Posterior cingulate gyrus (tissue), 11 donors: Measurements from ENCODE around the gene SCYL1.
A peak's percentile ranks its signal among the peaks of the same experiment; 100 is the strongest.

ENCODE experiments used
- DNase-seq, 10 donors: peaks; one replicate each; pipeline versions ENCODE4 v3.0.0 to v3.0.0-alpha.2; 2020 to 2021; ENCODE audit warnings: mixed read lengths in 3 of 10
- intact Hi-C: fragments of 100-400 bp; cut with DNase I; formaldehyde crosslinking; loops from one replicate; pipeline ENCODE4 v1.15.1; 2023

The SCYL1 gene

DNA sequence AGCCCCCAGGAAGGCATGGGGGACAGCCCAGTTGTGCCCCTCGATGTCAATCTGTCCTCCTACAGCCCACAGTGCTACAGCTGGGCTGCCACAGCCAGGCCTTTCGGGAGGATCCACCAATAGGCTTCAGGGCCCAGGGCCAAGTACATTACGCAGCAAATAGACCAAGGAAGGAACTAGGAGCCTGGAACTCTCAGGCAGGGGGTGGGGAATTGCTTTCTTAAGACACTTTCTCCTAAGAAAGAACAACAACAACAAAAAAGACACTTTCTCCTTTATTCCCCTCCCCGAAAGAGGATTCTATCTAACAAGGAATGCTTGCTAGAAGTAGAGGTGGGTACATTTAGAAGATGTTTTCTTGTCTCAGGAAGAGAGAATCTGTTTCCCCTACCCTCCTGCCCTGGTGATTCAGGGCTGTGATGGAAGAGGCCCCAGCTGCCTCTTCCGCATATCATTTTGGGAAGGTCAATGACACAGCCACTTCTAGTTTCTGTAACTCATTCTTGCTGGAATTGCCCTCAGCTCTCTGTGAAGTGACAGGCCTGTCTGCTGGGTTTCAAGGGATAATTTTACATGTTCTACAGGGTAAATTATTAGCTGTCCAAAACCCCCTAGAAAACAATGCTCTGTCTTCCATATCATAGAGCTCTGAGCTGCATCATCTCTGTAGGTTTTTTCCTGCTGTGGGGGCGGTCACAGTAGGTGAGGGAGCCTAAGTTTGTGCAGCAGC lies 32.1 kb upstream of the SCYL1 start:
- intact Hi-C loops = no loop called here

DNA sequence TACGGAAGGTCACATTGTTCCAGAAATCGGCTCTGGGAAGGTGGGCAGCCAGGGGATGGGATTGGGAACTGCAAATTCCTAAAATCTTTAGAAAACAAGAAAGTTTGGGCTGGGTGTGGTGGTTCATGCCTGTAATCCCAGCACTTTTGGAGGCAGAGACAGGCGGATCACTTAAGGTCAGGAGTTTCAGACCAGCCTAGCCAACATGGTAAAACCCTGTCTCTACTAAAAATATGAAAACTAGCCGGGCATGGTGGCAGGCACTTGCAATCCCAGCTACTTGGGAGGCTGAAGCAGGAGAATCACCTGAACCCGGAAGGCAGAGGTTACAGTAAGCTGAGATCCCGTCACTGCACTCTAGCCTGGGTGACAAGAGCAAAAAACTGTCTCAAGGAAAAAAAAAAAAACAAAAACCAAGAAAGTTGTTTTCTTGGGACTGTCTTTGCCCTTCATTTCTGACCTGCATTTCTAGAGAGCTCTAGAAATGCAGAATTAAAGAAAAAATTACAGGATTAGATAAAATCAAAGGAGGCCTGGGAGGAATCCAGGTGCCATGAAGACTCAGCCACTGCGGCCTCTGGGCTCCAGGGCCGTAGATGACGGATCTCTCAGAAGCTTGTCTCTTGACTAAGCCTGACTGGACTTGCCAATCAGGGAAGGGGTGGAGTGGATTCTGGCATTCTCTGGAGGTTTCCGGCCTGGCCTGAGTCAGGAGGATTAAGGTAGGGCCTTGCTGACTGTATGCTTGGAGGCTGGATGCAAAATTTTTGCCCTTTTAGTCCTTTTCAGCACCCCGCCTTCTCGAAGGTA lies 31.3 kb upstream of the SCYL1 start:
- peak in 4 of 10 donors; percentile 48 to 87 (median 61) for DNase-seq

More for the DNA sequence above, 32.1 kb upstream of the SCYL1 start:
- DNase-seq = peak in 8 of 10 donors; percentile 53 to 94 (median 72)

DNA sequence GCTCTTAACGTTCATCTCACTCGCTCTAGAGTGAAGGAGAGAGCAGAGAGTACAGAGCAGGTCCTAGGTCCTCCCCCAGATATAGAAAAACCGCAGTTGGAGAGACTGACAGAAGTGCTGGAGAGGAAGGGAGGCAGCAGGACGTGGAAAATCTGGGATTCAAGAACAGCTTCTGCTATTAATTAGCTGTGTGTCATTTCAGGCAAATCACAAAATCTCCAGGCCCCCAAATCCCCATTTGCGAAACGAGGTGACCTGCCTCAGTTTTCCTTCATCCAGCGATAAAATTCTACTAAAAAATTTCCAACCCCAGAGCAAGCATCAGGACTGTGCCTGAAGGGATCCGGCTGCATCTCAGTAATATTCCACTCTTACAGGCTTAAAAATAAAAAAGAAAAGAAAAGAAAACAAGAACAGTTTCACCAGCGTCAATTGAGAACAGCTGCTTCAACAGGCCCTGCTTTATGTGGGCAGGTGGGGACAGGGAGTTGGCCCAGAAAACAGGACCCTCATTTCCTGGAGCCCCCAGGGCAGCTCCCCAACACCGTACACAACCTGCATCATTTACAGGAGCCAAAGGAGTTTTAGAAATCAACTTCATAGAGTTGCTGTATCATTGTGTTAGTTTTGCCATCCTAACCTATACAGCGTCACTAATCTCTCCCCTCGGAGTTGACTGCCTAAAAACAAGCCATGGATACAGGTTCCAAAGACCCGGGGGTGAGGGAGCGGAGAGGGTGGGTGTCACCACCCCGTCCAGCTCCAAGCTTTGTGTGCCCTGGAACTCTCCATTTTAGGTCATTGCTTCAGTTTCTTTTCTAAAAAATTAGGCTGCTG lies 28.4 kb upstream of the SCYL1 start:
- intact Hi-C loops = loop anchor here (1.0 to 2.0 kb wide), 2 partner anchors 18 to 74 kb away; partner anchors contain the start of gene NEAT1

More for the DNA sequence above, 31.3 kb upstream of the SCYL1 start:
- intact Hi-C loops = no loop called here

DNA sequence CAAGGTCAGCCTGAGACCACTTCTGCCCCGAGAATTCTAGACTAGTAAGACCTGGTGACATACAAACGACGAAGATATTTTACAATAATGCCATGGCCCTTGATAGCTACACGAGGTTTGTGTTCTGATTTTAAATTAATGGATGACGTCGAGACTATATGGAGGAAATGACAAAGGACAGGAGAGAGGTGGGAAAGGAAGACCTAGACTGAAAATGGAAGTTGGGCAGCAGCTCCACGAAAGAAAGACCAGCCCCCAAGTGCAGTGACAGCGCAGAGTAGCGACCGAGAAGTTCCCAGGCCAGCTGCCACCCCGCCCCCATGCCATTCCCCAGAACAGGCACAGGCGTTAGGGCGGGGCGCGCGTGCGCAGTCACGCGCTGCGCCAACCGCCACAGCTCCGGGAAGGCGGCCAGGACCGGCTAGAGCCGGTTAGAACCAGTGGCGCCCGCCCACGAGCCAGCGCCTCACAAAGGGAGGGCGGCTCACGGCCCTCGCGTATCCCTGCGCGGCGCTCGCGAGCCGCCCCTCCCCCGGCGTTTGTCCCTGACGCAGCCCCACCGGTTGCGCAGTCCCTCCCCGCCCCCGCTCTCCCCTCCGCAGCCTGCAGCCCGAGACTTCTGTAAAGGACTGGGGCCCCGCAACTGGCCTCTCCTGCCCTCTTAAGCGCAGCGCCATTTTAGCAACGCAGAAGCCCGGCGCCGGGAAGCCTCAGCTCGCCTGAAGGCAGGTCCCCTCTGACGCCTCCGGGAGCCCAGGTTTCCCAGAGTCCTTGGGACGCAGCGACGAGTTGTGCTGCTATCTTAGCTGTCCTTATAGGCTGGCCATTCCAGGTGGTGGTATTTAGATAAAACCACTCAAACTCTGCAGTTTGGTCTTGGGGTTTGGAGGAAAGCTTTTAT lies 27.5 kb upstream of the SCYL1 start:
- intact Hi-C loops = loop anchor here (1.0 to 2.0 kb wide), 2 partner anchors 19 to 75 kb away; partner anchors contain the start of gene NEAT1
- peak; percentile 94 to 99 (median 97) for DNase-seq

More for the DNA sequence above, 28.4 kb upstream of the SCYL1 start:
- DNase-seq = peak in 3 of 10 donors; percentile 60 to 69 (median 67)

DNA sequence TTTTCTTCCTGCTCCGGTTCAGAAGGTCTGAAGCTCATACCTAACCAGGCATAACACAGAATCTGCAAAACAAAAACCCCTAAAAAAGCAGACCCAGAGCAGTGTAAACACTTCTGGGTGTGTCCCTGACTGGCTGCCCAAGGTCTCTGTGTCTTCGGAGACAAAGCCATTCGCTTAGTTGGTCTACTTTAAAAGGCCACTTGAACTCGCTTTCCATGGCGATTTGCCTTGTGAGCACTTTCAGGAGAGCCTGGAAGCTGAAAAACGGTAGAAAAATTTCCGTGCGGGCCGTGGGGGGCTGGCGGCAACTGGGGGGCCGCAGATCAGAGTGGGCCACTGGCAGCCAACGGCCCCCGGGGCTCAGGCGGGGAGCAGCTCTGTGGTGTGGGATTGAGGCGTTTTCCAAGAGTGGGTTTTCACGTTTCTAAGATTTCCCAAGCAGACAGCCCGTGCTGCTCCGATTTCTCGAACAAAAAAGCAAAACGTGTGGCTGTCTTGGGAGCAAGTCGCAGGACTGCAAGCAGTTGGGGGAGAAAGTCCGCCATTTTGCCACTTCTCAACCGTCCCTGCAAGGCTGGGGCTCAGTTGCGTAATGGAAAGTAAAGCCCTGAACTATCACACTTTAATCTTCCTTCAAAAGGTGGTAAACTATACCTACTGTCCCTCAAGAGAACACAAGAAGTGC lies 26.7 kb upstream of the SCYL1 start:
- intact Hi-C loops = no loop called here
- peak in 5 of 10 donors; percentile 46 to 85 (median 64) for DNase-seq

DNA sequence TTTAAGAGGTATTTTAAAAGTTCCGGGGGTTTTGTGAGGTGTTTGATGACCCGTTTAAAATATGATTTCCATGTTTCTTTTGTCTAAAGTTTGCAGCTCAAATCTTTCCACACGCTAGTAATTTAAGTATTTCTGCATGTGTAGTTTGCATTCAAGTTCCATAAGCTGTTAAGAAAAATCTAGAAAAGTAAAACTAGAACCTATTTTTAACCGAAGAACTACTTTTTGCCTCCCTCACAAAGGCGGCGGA lies 26.2 kb upstream of the SCYL1 start:
- DNase-seq = no peak
- intact Hi-C loops = no loop called here

DNA sequence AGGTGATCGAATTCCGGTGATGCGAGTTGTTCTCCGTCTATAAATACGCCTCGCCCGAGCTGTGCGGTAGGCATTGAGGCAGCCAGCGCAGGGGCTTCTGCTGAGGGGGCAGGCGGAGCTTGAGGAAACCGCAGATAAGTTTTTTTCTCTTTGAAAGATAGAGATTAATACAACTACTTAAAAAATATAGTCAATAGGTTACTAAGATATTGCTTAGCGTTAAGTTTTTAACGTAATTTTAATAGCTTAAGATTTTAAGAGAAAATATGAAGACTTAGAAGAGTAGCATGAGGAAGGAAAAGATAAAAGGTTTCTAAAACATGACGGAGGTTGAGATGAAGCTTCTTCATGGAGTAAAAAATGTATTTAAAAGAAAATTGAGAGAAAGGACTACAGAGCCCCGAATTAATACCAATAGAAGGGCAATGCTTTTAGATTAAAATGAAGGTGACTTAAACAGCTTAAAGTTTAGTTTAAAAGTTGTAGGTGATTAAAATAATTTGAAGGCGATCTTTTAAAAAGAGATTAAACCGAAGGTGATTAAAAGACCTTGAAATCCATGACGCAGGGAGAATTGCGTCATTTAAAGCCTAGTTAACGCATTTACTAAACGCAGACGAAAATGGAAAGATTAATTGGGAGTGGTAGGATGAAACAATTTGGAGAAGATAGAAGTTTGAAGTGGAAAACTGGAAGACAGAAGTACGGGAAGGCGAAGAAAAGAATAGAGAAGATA lies 25.7 kb upstream of the SCYL1 start, which contains the start of gene MALAT1:
Gene MALAT1 (plus strand): TSS at position 69 of the 736 bp plus-strand sequence.
- DNase-seq = peak; percentile 90 to 98 (median 94)
- intact Hi-C loops = no loop called here

DNA sequence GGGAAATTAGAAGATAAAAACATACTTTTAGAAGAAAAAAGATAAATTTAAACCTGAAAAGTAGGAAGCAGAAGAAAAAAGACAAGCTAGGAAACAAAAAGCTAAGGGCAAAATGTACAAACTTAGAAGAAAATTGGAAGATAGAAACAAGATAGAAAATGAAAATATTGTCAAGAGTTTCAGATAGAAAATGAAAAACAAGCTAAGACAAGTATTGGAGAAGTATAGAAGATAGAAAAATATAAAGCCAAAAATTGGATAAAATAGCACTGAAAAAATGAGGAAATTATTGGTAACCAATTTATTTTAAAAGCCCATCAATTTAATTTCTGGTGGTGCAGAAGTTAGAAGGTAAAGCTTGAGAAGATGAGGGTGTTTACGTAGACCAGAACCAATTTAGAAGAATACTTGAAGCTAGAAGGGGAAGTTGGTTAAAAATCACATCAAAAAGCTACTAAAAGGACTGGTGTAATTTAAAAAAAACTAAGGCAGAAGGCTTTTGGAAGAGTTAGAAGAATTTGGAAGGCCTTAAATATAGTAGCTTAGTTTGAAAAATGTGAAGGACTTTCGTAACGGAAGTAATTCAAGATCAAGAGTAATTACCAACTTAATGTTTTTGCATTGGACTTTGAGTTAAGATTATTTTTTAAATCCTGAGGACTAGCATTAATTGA lies 25.0 kb upstream of the SCYL1 start:
- no peak for DNase-seq
- intact Hi-C loops = no loop called here

DNA sequence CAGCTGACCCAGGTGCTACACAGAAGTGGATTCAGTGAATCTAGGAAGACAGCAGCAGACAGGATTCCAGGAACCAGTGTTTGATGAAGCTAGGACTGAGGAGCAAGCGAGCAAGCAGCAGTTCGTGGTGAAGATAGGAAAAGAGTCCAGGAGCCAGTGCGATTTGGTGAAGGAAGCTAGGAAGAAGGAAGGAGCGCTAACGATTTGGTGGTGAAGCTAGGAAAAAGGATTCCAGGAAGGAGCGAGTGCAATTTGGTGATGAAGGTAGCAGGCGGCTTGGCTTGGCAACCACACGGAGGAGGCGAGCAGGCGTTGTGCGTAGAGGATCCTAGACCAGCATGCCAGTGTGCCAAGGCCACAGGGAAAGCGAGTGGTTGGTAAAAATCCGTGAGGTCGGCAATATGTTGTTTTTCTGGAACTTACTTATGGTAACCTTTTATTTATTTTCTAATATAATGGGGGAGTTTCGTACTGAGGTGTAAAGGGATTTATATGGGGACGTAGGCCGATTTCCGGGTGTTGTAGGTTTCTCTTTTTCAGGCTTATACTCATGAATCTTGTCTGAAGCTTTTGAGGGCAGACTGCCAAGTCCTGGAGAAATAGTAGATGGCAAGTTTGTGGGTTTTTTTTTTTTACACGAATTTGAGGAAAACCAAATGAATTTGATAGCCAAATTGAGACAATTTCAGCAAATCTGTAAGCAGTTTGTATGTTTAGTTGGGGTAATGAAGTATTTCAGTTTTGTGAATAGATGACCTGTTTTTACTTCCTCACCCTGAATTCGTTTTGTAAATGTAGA lies 24.3 kb upstream of the SCYL1 start:
- DNase-seq = peak in 3 of 10 donors; percentile 59 to 82 (median 79)
- intact Hi-C loops = no loop called here

DNA sequence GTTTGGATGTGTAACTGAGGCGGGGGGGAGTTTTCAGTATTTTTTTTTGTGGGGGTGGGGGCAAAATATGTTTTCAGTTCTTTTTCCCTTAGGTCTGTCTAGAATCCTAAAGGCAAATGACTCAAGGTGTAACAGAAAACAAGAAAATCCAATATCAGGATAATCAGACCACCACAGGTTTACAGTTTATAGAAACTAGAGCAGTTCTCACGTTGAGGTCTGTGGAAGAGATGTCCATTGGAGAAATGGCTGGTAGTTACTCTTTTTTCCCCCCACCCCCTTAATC lies 23.8 kb upstream of the SCYL1 start:
- no peak for DNase-seq
- intact Hi-C loops = no loop called here

DNA sequence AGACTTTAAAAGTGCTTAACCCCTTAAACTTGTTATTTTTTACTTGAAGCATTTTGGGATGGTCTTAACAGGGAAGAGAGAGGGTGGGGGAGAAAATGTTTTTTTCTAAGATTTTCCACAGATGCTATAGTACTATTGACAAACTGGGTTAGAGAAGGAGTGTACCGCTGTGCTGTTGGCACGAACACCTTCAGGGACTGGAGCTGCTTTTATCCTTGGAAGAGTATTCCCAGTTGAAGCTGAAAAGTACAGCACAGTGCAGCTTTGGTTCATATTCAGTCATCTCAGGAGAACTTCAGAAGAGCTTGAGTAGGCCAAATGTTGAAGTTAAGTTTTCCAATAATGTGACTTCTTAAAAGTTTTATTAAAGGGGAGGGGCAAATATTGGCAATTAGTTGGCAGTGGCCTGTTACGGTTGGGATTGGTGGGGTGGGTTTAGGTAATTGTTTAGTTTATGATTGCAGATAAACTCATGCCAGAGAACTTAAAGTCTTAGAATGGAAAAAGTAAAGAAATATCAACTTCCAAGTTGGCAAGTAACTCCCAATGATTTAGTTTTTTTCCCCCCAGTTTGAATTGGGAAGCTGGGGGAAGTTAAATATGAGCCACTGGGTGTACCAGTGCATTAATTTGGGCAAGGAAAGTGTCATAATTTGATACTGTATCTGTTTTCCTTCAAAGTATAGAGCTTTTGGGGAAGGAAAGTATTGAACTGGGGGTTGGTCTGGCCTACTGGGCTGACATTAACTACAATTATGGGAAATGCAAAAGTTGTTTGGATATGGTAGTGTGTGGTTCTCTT lies 23.2 kb upstream of the SCYL1 start:
- peak in 2 of 10 donors; percentile 5 to 26 for DNase-seq
- intact Hi-C loops = no loop called here

DNA sequence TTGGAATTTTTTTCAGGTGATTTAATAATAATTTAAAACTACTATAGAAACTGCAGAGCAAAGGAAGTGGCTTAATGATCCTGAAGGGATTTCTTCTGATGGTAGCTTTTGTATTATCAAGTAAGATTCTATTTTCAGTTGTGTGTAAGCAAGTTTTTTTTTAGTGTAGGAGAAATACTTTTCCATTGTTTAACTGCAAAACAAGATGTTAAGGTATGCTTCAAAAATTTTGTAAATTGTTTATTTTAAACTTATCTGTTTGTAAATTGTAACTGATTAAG lies 22.7 kb upstream of the SCYL1 start:
- intact Hi-C loops = no loop called here
- DNase-seq = no peak

DNA sequence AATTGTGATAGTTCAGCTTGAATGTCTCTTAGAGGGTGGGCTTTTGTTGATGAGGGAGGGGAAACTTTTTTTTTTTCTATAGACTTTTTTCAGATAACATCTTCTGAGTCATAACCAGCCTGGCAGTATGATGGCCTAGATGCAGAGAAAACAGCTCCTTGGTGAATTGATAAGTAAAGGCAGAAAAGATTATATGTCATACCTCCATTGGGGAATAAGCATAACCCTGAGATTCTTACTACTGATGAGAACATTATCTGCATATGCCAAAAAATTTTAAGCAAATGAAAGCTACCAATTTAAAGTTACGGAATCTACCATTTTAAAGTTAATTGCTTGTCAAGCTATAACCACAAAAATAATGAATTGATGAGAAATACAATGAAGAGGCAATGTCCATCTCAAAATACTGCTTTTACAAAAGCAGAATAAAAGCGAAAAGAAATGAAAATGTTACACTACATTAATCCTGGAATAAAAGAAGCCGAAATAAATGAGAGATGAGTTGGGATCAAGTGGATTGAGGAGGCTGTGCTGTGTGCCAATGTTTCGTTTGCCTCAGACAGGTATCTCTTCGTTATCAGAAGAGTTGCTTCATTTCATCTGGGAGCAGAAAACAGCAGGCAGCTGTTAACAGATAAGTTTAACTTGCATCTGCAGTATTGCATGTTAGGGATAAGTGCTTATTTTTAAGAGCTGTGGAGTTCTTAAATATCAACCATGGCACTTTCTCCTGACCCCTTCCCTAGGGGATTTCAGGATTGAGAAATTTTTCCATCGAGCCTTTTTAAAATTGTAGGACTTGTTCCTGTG lies 22.1 kb upstream of the SCYL1 start:
- DNase-seq = no peak
- intact Hi-C loops = no loop called here

DNA sequence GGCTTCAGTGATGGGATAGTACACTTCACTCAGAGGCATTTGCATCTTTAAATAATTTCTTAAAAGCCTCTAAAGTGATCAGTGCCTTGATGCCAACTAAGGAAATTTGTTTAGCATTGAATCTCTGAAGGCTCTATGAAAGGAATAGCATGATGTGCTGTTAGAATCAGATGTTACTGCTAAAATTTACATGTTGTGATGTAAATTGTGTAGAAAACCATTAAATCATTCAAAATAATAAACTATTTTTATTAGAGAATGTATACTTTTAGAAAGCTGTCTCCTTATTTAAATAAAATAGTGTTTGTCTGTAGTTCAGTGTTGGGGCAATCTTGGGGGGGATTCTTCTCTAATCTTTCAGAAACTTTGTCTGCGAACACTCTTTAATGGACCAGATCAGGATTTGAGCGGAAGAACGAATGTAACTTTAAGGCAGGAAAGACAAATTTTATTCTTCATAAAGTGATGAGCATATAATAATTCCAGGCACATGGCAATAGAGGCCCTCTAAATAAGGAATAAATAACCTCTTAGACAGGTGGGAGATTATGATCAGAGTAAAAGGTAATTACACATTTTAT lies 21.4 kb upstream of the SCYL1 start:
- no peak for DNase-seq
- intact Hi-C loops = no loop called here

DNA sequence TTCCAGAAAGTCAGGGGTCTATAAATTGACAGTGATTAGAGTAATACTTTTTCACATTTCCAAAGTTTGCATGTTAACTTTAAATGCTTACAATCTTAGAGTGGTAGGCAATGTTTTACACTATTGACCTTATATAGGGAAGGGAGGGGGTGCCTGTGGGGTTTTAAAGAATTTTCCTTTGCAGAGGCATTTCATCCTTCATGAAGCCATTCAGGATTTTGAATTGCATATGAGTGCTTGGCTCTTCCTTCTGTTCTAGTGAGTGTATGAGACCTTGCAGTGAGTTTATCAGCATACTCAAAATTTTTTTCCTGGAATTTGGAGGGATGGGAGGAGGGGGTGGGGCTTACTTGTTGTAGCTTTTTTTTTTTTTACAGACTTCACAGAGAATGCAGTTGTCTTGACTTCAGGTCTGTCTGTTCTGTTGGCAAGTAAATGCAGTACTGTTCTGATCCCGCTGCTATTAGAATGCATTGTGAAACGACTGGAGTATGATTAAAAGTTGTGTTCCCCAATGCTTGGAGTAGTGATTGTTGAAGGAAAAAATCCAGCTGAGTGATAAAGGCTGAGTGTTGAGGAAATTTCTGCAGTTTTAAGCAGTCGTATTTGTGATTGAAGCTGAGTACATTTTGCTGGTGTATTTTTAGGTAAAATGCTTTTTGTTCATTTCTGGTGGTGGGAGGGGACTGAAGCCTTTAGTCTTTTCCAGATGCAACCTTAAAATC lies 20.8 kb upstream of the SCYL1 start:
- intact Hi-C loops = no loop called here
- peak in 1 of 10 donors; percentile 2 for DNase-seq
